HG03575 (cell line): Measurements from ENCODE around the gene PPP2R2C.

Experiments
- ATAC-seq: cut with Tn5 transposase; IDR thresholded peaks from one replicate; pipeline ENCODE4 v1.9.1; 2021; ENCODE audit not compliant: unreplicated experiment, insufficient number of reproducible peaks, low FRiP score; ENCODE audit errors: extremely low read depth

The PPP2R2C gene

GRCh38 chr4:6452897-6453687 lies 19.3 kb downstream of the PPP2R2C start:
- no peak for ATAC-seq

- no peak for ATAC-seq
Observed at GRCh38 chr4:6452116-6452896, 20.1 kb downstream of the PPP2R2C start.

GRCh38 chr4:6451309-6451708 lies 21.1 kb downstream of the PPP2R2C start:
- no peak for ATAC-seq

- no peak for ATAC-seq
Observed at GRCh38 chr4:6450709-6451108, 21.7 kb downstream of the PPP2R2C start.

GRCh38 chr4:6449746-6450369 lies 22.6 kb downstream of the PPP2R2C start:
- no peak for ATAC-seq

GRCh38 chr4:6449335-6449734 lies 23.1 kb downstream of the PPP2R2C start:
- no peak for ATAC-seq

GRCh38 chr4:6448476-6449170 lies 23.8 kb downstream of the PPP2R2C start:
- no peak for ATAC-seq

GRCh38 chr4:6447672-6448171 lies 24.7 kb downstream of the PPP2R2C start:
- no peak for ATAC-seq

GRCh38 chr4:6446538-6447451 lies 25.6 kb downstream of the PPP2R2C start:
- ATAC-seq, result no peak

GRCh38 chr4:6446130-6446482 lies 26.3 kb downstream of the PPP2R2C start:
- ATAC-seq, result no peak

- no peak for ATAC-seq
Observed at GRCh38 chr4:6445403-6446129, 26.8 kb downstream of the PPP2R2C start.

- ATAC-seq, result no peak
Observed at GRCh38 chr4:6444582-6444981, 27.8 kb downstream of the PPP2R2C start.

- ATAC-seq, result no peak
Observed at GRCh38 chr4:6443035-6444023, 29.1 kb downstream of the PPP2R2C start.

GRCh38 chr4:6442555-6442954 lies 29.9 kb downstream of the PPP2R2C start:
- ATAC-seq, result no peak

- no peak for ATAC-seq
Observed at GRCh38 chr4:6441758-6442157, 30.7 kb downstream of the PPP2R2C start.

- no peak for ATAC-seq
Observed at GRCh38 chr4:6441202-6441582, 31.2 kb downstream of the PPP2R2C start.
